DOHH2 (cell line): ENCODE measurements around the gene BOK.
"Not testable (repeated sequence)": the region's sequence is repeated elsewhere in the genome, so short reads cannot be mapped to it uniquely, and the experiment has no call there.

Experiments
- H3F3A ChIP-seq: fragments of 200-600 bp; sonication (generic), shearing (Covaris generic); 2 replicates; pipeline ENCODE4 v1.6.0; 2016; ENCODE audit warnings: antibody characterized with exemption, mild to moderate bottlenecking; ENCODE audit not compliant: control insufficient read depth, insufficient read depth
- H3K27ac ChIP-seq: fragments of 200-600 bp; sonication (generic); 2 replicates; pipeline ENCODE4 v1.5.1; 2014; ENCODE audit warnings: low read depth, mild to moderate bottlenecking, low read length, moderate library complexity
- H3K27me3 ChIP-seq: fragments of 200-600 bp; sonication (generic); 2 replicates; pipeline ENCODE4 v1.6.1; 2014; ENCODE audit warnings: mild to moderate bottlenecking, low read length, mixed read lengths; ENCODE audit not compliant: control insufficient read depth
- H3K36me3 ChIP-seq: fragments of 200-600 bp; sonication (generic); 2 replicates; pipeline ENCODE4 v1.6.1; 2014; ENCODE audit warnings: mild to moderate bottlenecking, low read length, moderate library complexity, mixed read lengths; ENCODE audit not compliant: control insufficient read depth
- H3K4me1 ChIP-seq: fragments of 200-600 bp; sonication (generic); 2 replicates; pipeline ENCODE4 v1.6.1; 2014; ENCODE audit warnings: mild to moderate bottlenecking, low read length, mixed read lengths; ENCODE audit not compliant: control insufficient read depth
- H3K4me2 ChIP-seq: fragments of 200-600 bp; sonication (generic); 2 replicates; pipeline ENCODE4 v1.6.0; 2014; ENCODE audit warnings: mild to moderate bottlenecking, low read length, moderate library complexity
- H3K4me3 ChIP-seq: fragments of 200-600 bp; sonication (generic); 2 replicates; pipeline ENCODE4 v1.5.1; 2014; ENCODE audit warnings: mild to moderate bottlenecking, low read length, mixed read lengths
- H3K79me2 ChIP-seq: fragments of 200-600 bp; sonication (generic); 2 replicates; pipeline ENCODE4 v1.6.1; 2014; ENCODE audit warnings: mild to moderate bottlenecking, low read length, mixed read lengths; ENCODE audit not compliant: control insufficient read depth
- H3K9me2 ChIP-seq: fragments of 200-600 bp; sonication (generic); replicated peaks from 2 replicates; pipeline ENCODE4 v1.6.1; 2014; ENCODE audit warnings: mild to moderate bottlenecking, low read length, mixed read lengths; ENCODE audit not compliant: control insufficient read depth
- H3K9me3 ChIP-seq: fragments of 200-600 bp; sonication (generic); 2 replicates; pipeline ENCODE4 v1.6.1; 2014; ENCODE audit warnings: antibody characterized with exemption, low read length, mixed read lengths; ENCODE audit not compliant: control insufficient read depth, insufficient read depth
- H4K20me1 ChIP-seq: fragments of 200-600 bp; sonication (generic); 2 replicates; pipeline ENCODE4 v1.6.0; 2014; ENCODE audit warnings: low read depth, mild to moderate bottlenecking, antibody characterized with exemption, low read length, moderate library complexity; ENCODE audit not compliant: control insufficient read depth, insufficient read depth
- EZH2phosphoT487 ChIP-seq: fragments of 200-600 bp; sonication (generic); IDR thresholded peaks from 2 replicates; pipeline ENCODE4 v1.6.1; 2017; ENCODE audit warnings: borderline replicate concordance, mild to moderate bottlenecking, antibody characterized with exemption, low read length, moderate library complexity, mixed read lengths
- TF ChIP-seq, protein P1 (sequence below): fragments of 200-600 bp; sonication (generic); IDR thresholded peaks from one replicate; pipeline ENCODE4 v1.5.1; 2014; ENCODE audit warnings: antibody characterized with exemption, mild to moderate bottlenecking, low read depth, low read length; ENCODE audit not compliant: poor library complexity, severe bottlenecking

BOK gene

GRCh38 chr2:241570961-241571581 is 12.5 kb downstream of the BOK start:
- H3K27ac ChIP-seq = no peak overlapping the region
- no peaks in the 10 kb centered on the region for H3K9me2 ChIP-seq
- no peaks in the 10 kb centered on the region for H3K9me3 ChIP-seq
- TF ChIP-seq, protein P1, sequence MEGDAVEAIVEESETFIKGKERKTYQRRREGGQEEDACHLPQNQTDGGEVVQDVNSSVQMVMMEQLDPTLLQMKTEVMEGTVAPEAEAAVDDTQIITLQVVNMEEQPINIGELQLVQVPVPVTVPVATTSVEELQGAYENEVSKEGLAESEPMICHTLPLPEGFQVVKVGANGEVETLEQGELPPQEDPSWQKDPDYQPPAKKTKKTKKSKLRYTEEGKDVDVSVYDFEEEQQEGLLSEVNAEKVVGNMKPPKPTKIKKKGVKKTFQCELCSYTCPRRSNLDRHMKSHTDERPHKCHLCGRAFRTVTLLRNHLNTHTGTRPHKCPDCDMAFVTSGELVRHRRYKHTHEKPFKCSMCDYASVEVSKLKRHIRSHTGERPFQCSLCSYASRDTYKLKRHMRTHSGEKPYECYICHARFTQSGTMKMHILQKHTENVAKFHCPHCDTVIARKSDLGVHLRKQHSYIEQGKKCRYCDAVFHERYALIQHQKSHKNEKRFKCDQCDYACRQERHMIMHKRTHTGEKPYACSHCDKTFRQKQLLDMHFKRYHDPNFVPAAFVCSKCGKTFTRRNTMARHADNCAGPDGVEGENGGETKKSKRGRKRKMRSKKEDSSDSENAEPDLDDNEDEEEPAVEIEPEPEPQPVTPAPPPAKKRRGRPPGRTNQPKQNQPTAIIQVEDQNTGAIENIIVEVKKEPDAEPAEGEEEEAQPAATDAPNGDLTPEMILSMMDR = no peak
- no peak for TF ChIP-seq EZH2phosphoT487
- H3K27me3 ChIP-seq = no peaks in the 10 kb centered on the region
- no peak overlapping the region for H3K4me2 ChIP-seq
- no peaks in the 10 kb centered on the region for H3K4me1 ChIP-seq
- H3K79me2 ChIP-seq = no peaks in the 10 kb centered on the region
- H3K36me3 ChIP-seq = no peaks in the 10 kb centered on the region
- no peaks in the 10 kb centered on the region for H3F3A ChIP-seq
- no peaks in the 10 kb centered on the region for H4K20me1 ChIP-seq
- H3K4me3 ChIP-seq = no peak overlapping the region

GRCh38 chr2:241571821-241572620 is 13.5 kb downstream of the BOK start:
- H3K79me2 ChIP-seq = no peaks in the 10 kb centered on the region
- H3K36me3 ChIP-seq = no peaks in the 10 kb centered on the region
- no peak overlapping the region for H3K4me2 ChIP-seq
- no peaks in the 10 kb centered on the region for H3K27me3 ChIP-seq
- H3K4me1 ChIP-seq = no peaks in the 10 kb centered on the region
- no peaks in the 10 kb centered on the region for H3K9me3 ChIP-seq
- H3K9me2 ChIP-seq = no peaks in the 10 kb centered on the region
- TF ChIP-seq, protein P1 = no peak
- no peak for TF ChIP-seq EZH2phosphoT487
- no peaks in the 10 kb centered on the region for H4K20me1 ChIP-seq
- H3K27ac ChIP-seq = no peak overlapping the region
- H3F3A ChIP-seq = no peaks in the 10 kb centered on the region
- H3K4me3 ChIP-seq = no peak overlapping the region

DNA sequence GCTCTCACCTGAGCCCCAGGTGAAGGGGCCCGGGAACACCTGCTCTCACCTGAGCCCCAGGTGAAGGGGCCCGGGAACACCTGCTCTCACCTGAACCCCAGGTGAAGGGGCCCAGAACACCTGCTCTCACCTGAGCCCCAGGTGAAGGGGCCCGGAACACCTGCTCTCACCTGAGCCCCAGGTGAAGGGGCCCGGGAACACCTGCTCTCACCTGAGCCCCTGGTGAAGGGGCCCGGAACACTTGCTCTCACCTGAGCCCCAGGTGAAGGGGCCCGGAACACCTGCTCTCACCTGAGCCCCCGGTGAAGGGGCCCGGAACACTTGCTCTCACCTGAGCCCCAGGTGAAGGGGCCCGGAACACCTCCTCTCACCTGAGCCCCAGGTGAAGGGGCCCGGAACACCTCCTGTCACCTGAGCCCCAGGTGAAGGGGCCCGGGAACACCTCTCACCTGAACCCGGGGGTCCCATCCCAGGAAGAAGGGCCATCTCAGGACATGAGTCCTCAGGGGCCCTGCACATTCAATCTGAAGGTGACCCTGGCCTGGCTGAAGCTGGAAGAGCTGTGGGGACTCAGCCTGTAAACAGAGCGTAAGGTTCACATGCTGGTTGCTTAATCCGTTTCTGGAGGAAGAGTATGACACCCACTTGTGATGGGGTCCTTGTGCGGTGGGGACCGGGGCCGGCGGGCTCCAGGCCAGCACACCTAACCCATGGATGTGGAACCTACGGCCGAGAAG is 14.5 kb downstream of the BOK start:
- H3K27me3 ChIP-seq, H3K4me1 ChIP-seq, H3K4me3 ChIP-seq, H3K27ac ChIP-seq, H3K4me2 ChIP-seq, H4K20me1 ChIP-seq, H3F3A ChIP-seq, H3K36me3 ChIP-seq, H3K79me2 ChIP-seq, H3K9me3 ChIP-seq, H3K9me2 ChIP-seq: not testable (repeated sequence)

- no peaks in the 10 kb centered on the region for H3K9me2 ChIP-seq
- no peaks in the 10 kb centered on the region for H4K20me1 ChIP-seq
- H3K4me1 ChIP-seq = no peaks in the 10 kb centered on the region
- H3K79me2 ChIP-seq = no peaks in the 10 kb centered on the region
- no peak overlapping the region for H3K4me3 ChIP-seq
- no peaks in the 10 kb centered on the region for H3F3A ChIP-seq
- no peak overlapping the region for H3K27ac ChIP-seq
- no peaks in the 10 kb centered on the region for H3K9me3 ChIP-seq
- H3K4me2 ChIP-seq = no peak overlapping the region
- TF ChIP-seq, protein P1 = no peak
- no peak for TF ChIP-seq EZH2phosphoT487
- H3K36me3 ChIP-seq = no peaks in the 10 kb centered on the region
- no peaks in the 10 kb centered on the region for H3K27me3 ChIP-seq
Measured at GRCh38 chr2:241573741-241574140, 15.2 kb downstream of the BOK start.
